GM11168 (cell line): ENCODE results near the gene SLC25A25.

Experiments
- in situ Hi-C: fragments of 300-500 bp; cut with MboI; formaldehyde crosslinking; loops from one replicate; pipeline ENCODE4 v1.12.0; 2022; ENCODE audit warnings: low sequenced_read_pairs; ENCODE audit not compliant: unreplicated experiment

Gene SLC25A25

GRCh38 chr9:128155736-128156500, 87.9 kb downstream of the SLC25A25 start:
- in situ Hi-C loops = no loop called here
